Measurements from ENCODE around the gene OR11H7.
"Not testable (repeated sequence)": the region's sequence is repeated elsewhere in the genome, so short reads cannot be mapped to it uniquely, and the experiment has no call there.

The OR11H7 gene

DNA sequence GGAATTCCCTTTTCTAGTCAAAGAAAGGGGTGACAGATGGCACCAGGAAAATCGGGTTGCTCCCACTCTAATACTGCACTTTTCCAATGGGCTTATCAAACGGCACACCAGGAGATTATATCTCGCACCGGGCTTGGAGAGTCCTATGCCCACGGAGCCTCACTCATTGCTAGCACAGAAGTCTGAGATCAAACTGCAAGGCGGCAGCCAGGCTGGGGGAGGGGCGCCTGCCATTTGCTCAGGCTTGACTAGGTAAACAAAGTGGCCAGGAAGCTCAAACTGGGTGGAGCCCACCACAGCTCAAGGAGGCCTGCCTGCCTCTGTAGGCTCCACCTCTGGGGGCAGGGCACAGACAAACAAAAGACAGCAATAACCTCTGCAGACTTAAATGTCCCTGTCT is 51.5 kb downstream of the OR11H7 start:
- DNase-seq = not testable (repeated sequence)

Measured in NCI-H1417 treated with DMSO at 0.1 percent for 48 hours (cell line).